Uterus (tissue), 4 donors: ENCODE measurements around the gene KIF1B. TPM values are rescaled to one million over a fixed set of nuclear protein-coding genes. Genes with fewer than 3 reads are reported as not detected.
"Not testable (repeated sequence)": the region's sequence is repeated elsewhere in the genome, so short reads cannot be mapped to it uniquely, and the experiment has no call there.

Experiments
- DNase-seq, 2 donors: peaks; one replicate each; pipeline ENCODE4 v3.0.0-alpha.2; 2019 to 2020
- H3K27ac ChIP-seq, 2 donors: fragments of 200-600 bp; sonication (generic); 1 replicate in 1 of 2; 2 replicates in 1 of 2; pipeline ENCODE4 v1.5.1; 2016 to 2018
- H3K27me3 ChIP-seq, 2 donors: fragments of 200-600 bp; sonication (generic); one replicate each; pipeline ENCODE4 v1.5.1; 2018 to 2019; ENCODE audit warnings: control low read depth in 1 of 2
- H3K36me3 ChIP-seq, 2 donors: fragments of 200-600 bp; sonication (generic); one replicate each; pipeline ENCODE4 v1.5.1; 2019; ENCODE audit warnings: control low read depth in 1 of 2
- H3K4me1 ChIP-seq, 2 donors: fragments of 200-600 bp; sonication (generic); one replicate each; pipeline ENCODE4 v1.5.1; 2018 to 2019; ENCODE audit warnings: control low read depth in 1 of 2
- H3K4me3 ChIP-seq, 2 donors: fragments of 200-600 bp; sonication (generic); 1 replicate in 1 of 2; 2 replicates in 1 of 2; pipeline ENCODE4 v1.5.1; 2018 to 2019; ENCODE audit warnings: mild to moderate bottlenecking in 1 of 2
- H3K9me3 ChIP-seq, 2 donors: fragments of 200-600 bp; sonication (generic); one replicate each; pipeline ENCODE4 v1.5.1; 2019; ENCODE audit warnings: control low read depth in 1 of 2
- CTCF ChIP-seq, 4 experiments: fragments of 200-600 bp in 2 of 4; fragments of 450-650 bp in 2 of 4; sonication (generic) in 2 of 4; IDR thresholded peaks; one replicate each; pipeline ENCODE4 v1.5.1; 2016 to 2019; ENCODE audit warnings: antibody characterized with exemption in 4 of 4, mild to moderate bottlenecking in 2 of 4, moderate library complexity in 1 of 4
- POLR2A ChIP-seq, 2 donors: fragments of 450-650 bp; IDR thresholded peaks; one replicate each; pipeline ENCODE4 v1.6.1; 2016; ENCODE audit warnings: antibody characterized with exemption in 2 of 2, mild to moderate bottlenecking in 1 of 2, moderate library complexity in 1 of 2
- intact Hi-C: fragments of 100-400 bp; cut with DNase I; formaldehyde crosslinking; loops from one replicate; pipeline ENCODE4 v1.15.1; 2023; ENCODE audit warnings: low total_unique reads
- total RNA-seq, 4 donors: library from RNA; depleted of rRNA in 3 of 4; stranded (reverse); fragments of >200 nt in 3 of 4; gene quantifications; one replicate each; pipeline versions ENCODE4 v1.1.0 to v1.2.4, GENCODE V29; 2014 to 2023
- donor health status: DM: yes; HTN: yes; CAD: no.

KIF1B gene
- total RNA-seq, 4 donors from 2014 or later, result 26.4 to 89.6 (median 45.1) TPM

- intact Hi-C loops, result no loop called here
- peaks cover 0 to 19% of the 10 kb centered on the region in 2 donors for H3K4me1 ChIP-seq
- no peaks in the 10 kb centered on the region for H3K36me3 ChIP-seq
- no peaks in the 10 kb centered on the region for H3K27me3 ChIP-seq
- TF ChIP-seq CTCF (IDR thresholded peaks at IDR 0.05) (no peak), POLR2A (IDR thresholded peaks at IDR 0.05) (no peak)
- H3K4me3 ChIP-seq, result no peak overlapping the region
- H3K27ac ChIP-seq, result peak overlapping the region; percentile 99 to 100
- H3K9me3 ChIP-seq, result no peaks in the 10 kb centered on the region
- DNase-seq, result no peak
Measured at GRCh38 chr1:10213186-10213705, 2.9 kb downstream of the KIF1B start.

- no peak for DNase-seq
- peaks cover 0 to 19% of the 10 kb centered on the region in 2 donors for H3K4me1 ChIP-seq
- no peaks in the 10 kb centered on the region for H3K27me3 ChIP-seq
- peak overlapping the region in 1 of 2 donors; percentile 5 for H3K4me3 ChIP-seq
- no peaks in the 10 kb centered on the region for H3K36me3 ChIP-seq
- H3K27ac ChIP-seq, result peak overlapping the region; percentile 23 to 65
- TF ChIP-seq CTCF (IDR thresholded peaks at IDR 0.05) (no peak), POLR2A (IDR thresholded peaks at IDR 0.05) (no peak)
- no peaks in the 10 kb centered on the region for H3K9me3 ChIP-seq
- intact Hi-C loops, result no loop called here
Measured at GRCh38 chr1:10216090-10216749, 5.8 kb downstream of the KIF1B start.

- TF ChIP-seq POLR2A (IDR thresholded peaks at IDR 0.05) (no peak), CTCF (IDR thresholded peaks at IDR 0.05) (no peak)
- no peaks in the 10 kb centered on the region for H3K27me3 ChIP-seq
- H3K9me3 ChIP-seq, result no peaks in the 10 kb centered on the region
- intact Hi-C loops, result no loop called here
- peak overlapping the region; percentile 33 to 67 for H3K27ac ChIP-seq
- no peak for DNase-seq
- H3K4me3 ChIP-seq, result no peak overlapping the region
- peaks cover 0 to 14% of the 10 kb centered on the region in 2 donors for H3K4me1 ChIP-seq
- no peaks in the 10 kb centered on the region for H3K36me3 ChIP-seq
Measured at GRCh38 chr1:10217748-10218441, 7.5 kb downstream of the KIF1B start.

GRCh38 chr1:10220200-10220599, 9.8 kb downstream of the KIF1B start:
- peaks cover 0 to 9% of the 10 kb centered on the region in 2 donors for H3K4me1 ChIP-seq
- no peak overlapping the region for H3K27ac ChIP-seq
- H3K36me3 ChIP-seq, result no peaks in the 10 kb centered on the region
- H3K27me3 ChIP-seq, result no peaks in the 10 kb centered on the region
- no peak for DNase-seq
- H3K9me3 ChIP-seq, result no peaks in the 10 kb centered on the region
- intact Hi-C loops, result no loop called here
- TF ChIP-seq POLR2A (IDR thresholded peaks at IDR 0.05) (no peak), CTCF (IDR thresholded peaks at IDR 0.05) (no peak)
- H3K4me3 ChIP-seq, result no peak overlapping the region

- H3K27me3 ChIP-seq, intact Hi-C loops, H3K9me3 ChIP-seq, H3K27ac ChIP-seq, H3K36me3 ChIP-seq, DNase-seq, H3K4me3 ChIP-seq, H3K4me1 ChIP-seq: not testable (repeated sequence)
Measured at GRCh38 chr1:10220657-10221056, 10.3 kb downstream of the KIF1B start.
